ENCODE measurements around the gene TANK.

TANK gene

DNA sequence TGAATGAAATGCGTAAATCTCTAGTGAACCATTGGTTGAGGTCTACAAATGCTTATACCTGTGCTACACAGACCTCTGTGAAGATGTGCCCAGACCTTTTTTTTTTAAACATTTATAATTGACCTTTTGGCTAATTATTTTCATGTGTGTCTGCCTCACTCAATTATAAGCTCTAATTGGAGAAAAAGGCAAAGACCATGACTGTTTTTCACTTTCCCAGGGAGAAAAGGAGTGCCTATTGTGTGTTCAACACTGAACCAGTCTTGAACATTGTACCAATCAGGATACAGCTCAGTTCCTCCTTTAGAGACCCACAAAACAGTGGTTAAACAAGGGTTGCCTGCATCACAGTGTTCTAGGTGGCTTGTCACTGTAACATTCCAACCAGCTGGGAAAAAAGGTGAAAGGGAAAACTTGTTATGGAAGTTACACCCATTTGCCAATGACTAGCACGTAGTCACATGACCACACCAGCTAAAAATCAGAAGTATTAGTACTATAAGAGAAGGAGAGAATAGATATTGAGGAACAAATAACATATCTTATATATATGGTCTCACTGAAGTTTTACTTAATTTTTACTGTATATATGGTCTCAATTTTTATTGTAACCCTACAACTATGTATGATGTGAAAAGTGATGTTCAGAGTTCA lies 13.4 kb downstream of the TANK start:
- Histone ChIP-seq H2AK5ac (ENCODE audit: low read length, severe bottlenecking) (no peak overlapping the region), H3K4me1 (ENCODE audit: control insufficient read depth, insufficient read depth, low read depth, low read length) (no peaks in the 10 kb centered on the region), H4K8ac (ENCODE audit: low read length) (no peak overlapping the region), H3K18ac (ENCODE audit: low read depth in 1 of 2, low read length in 2 of 2) (no peak overlapping the region), H4K91ac (ENCODE audit: low read length) (no peak overlapping the region), H3K27me3 (ENCODE audit: control insufficient read depth in 1 of 2, insufficient read depth in 1 of 2, low read length in 2 of 2) (no peaks in the 10 kb centered on the region), H2BK12ac (ENCODE audit: low read length in 2 of 2) (no peak overlapping the region), H2BK15ac (ENCODE audit: low read depth, poor library complexity, severe bottlenecking) (no peak overlapping the region), H2BK5ac (ENCODE audit: low read depth, low read length, poor library complexity, severe bottlenecking) (no peak overlapping the region), H2BK120ac (ENCODE audit: low read depth, low read length) (no peak overlapping the region), H3K23ac (ENCODE audit: low read length in 2 of 2) (no peak overlapping the region), H3K9me3 (ENCODE audit: control insufficient read depth, low read length) (no peaks in the 10 kb centered on the region), H3K9ac (ENCODE audit: low read length) (no peak overlapping the region), H3K4me3 (ENCODE audit: insufficient read depth in 1 of 2, low read depth in 1 of 2, low read length in 2 of 2) (no peak overlapping the region), H3K4me2 (ENCODE audit: low read length, poor library complexity, severe bottlenecking) (no peak overlapping the region), H3K27ac (ENCODE audit: low read length, poor library complexity, severe bottlenecking) (no peak overlapping the region), H2AFZ (ENCODE audit: low read depth, low read length) (no peak overlapping the region), H3K4ac (ENCODE audit: low read depth in 1 of 2, low read length in 2 of 2) (no peak overlapping the region), H3K79me1 (replicated peaks; ENCODE audit: low read length, poor library complexity, severe bottlenecking) (peaks cover 12% of the 10 kb centered on the region), H3K14ac (ENCODE audit: low read length in 2 of 2) (no peak overlapping the region), H3K36me3 (ENCODE audit: control insufficient read depth in 1 of 2, insufficient read depth in 2 of 2, low read depth in 1 of 2, low read length in 2 of 2) (peaks cover 0 to 53% of the 10 kb centered on the region in 2 experiments)
- DNase-seq = no peak
- WGBS = no CpG with 5 or more reads among the region's 2 CpGs

DNA sequence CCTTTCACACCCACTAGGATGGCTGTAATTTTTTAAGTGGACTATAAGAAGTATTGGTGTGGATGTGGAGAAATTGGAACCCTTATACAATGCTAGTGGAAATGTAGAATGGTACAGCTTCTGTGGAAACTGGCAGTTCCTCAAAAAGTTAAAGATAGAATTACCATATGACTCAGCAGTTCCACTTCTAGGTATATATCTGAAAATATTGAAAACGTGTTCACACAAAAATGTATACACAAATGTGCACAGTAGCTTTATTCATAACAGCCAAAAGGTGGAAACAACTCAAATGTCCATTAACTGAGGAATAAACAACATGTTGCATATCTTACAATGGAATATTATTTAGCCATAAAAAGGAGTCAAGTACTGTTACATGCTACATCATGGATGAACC lies 17.7 kb downstream of the TANK start:
- Histone ChIP-seq H3K4ac (ENCODE audit: low read depth in 1 of 2, low read length in 2 of 2) (no peak overlapping the region), H2AFZ (ENCODE audit: low read depth, low read length) (no peak overlapping the region), H2BK12ac (ENCODE audit: low read length in 2 of 2) (no peak overlapping the region), H3K9me3 (ENCODE audit: control insufficient read depth, low read length) (no peaks in the 10 kb centered on the region), H4K91ac (ENCODE audit: low read length) (no peak overlapping the region), H3K79me1 (replicated peaks; ENCODE audit: low read length, poor library complexity, severe bottlenecking) (peaks cover 16% of the 10 kb centered on the region), H3K4me2 (ENCODE audit: low read length, poor library complexity, severe bottlenecking) (no peak overlapping the region), H3K14ac (ENCODE audit: low read length in 2 of 2) (no peak overlapping the region), H3K9ac (ENCODE audit: low read length) (no peak overlapping the region), H2BK15ac (ENCODE audit: low read depth, poor library complexity, severe bottlenecking) (no peak overlapping the region), H2AK5ac (ENCODE audit: low read length, severe bottlenecking) (no peak overlapping the region), H3K27ac (ENCODE audit: low read length, poor library complexity, severe bottlenecking) (no peak overlapping the region), H3K27me3 (ENCODE audit: control insufficient read depth in 1 of 2, insufficient read depth in 1 of 2, low read length in 2 of 2) (no peaks in the 10 kb centered on the region), H3K4me1 (ENCODE audit: control insufficient read depth, insufficient read depth, low read depth, low read length) (no peaks in the 10 kb centered on the region), H2BK120ac (ENCODE audit: low read depth, low read length) (no peak overlapping the region), H3K36me3 (ENCODE audit: control insufficient read depth in 1 of 2, insufficient read depth in 2 of 2, low read depth in 1 of 2, low read length in 2 of 2) (peaks cover 13 to 88% of the 10 kb centered on the region in 2 experiments), H4K8ac (ENCODE audit: low read length) (no peak overlapping the region), H2BK5ac (ENCODE audit: low read depth, low read length, poor library complexity, severe bottlenecking) (no peak overlapping the region), H3K4me3 (ENCODE audit: insufficient read depth in 1 of 2, low read depth in 1 of 2, low read length in 2 of 2) (no peak overlapping the region), H3K18ac (ENCODE audit: low read depth in 1 of 2, low read length in 2 of 2) (no peak overlapping the region), H3K23ac (ENCODE audit: low read length in 2 of 2) (no peak overlapping the region)
- WGBS = 100% methylated on average over 1 of the region's 1 CpG
- no peak for DNase-seq

DNA sequence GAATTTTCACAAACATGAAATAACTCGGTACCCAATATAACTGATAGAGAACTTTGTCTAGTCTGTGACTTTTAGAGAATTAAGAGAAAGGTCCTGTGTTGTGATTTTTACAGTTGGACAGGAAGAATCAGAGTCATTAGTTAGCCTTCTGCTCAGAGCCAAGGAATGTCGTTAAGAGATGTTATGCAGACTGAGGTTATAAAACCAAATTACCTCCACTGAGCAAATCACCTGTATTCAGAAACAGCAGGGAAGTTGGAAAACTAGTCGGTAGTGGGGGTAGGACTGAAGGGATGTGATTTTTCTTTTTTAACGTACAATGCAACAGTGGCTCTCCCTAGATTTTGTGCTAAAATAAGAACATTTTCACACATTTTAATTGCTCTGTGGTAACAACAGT lies 18.5 kb downstream of the TANK start:
- Histone ChIP-seq H2BK5ac (ENCODE audit: low read depth, low read length, poor library complexity, severe bottlenecking) (no peak overlapping the region), H3K27ac (ENCODE audit: low read length, poor library complexity, severe bottlenecking) (no peak overlapping the region), H4K91ac (ENCODE audit: low read length) (no peak overlapping the region), H3K4me2 (ENCODE audit: low read length, poor library complexity, severe bottlenecking) (no peak overlapping the region), H3K14ac (ENCODE audit: low read length in 2 of 2) (no peak overlapping the region), H3K4ac (ENCODE audit: low read depth in 1 of 2, low read length in 2 of 2) (no peak overlapping the region), H2BK120ac (ENCODE audit: low read depth, low read length) (no peak overlapping the region), H2BK12ac (ENCODE audit: low read length in 2 of 2) (no peak overlapping the region), H3K27me3 (ENCODE audit: control insufficient read depth in 1 of 2, insufficient read depth in 1 of 2, low read length in 2 of 2) (no peaks in the 10 kb centered on the region), H3K4me1 (ENCODE audit: control insufficient read depth, insufficient read depth, low read depth, low read length) (no peaks in the 10 kb centered on the region), H4K8ac (ENCODE audit: low read length) (no peak overlapping the region), H3K36me3 (ENCODE audit: control insufficient read depth in 1 of 2, insufficient read depth in 2 of 2, low read depth in 1 of 2, low read length in 2 of 2) (peaks cover 13 to 88% of the 10 kb centered on the region in 2 experiments), H3K23ac (ENCODE audit: low read length in 2 of 2) (no peak overlapping the region), H2BK15ac (ENCODE audit: low read depth, poor library complexity, severe bottlenecking) (no peak overlapping the region), H2AK5ac (ENCODE audit: low read length, severe bottlenecking) (no peak overlapping the region), H3K79me1 (replicated peaks; ENCODE audit: low read length, poor library complexity, severe bottlenecking) (peaks cover 14% of the 10 kb centered on the region), H3K9me3 (ENCODE audit: control insufficient read depth, low read length) (no peaks in the 10 kb centered on the region), H2AFZ (ENCODE audit: low read depth, low read length) (no peak overlapping the region), H3K9ac (ENCODE audit: low read length) (no peak overlapping the region), H3K4me3 (ENCODE audit: insufficient read depth in 1 of 2, low read depth in 1 of 2, low read length in 2 of 2) (no peak overlapping the region), H3K18ac (ENCODE audit: low read depth in 1 of 2, low read length in 2 of 2) (no peak overlapping the region)
- no peak for DNase-seq
- WGBS = 100% methylated on average over 1 of the region's 4 CpGs

DNA sequence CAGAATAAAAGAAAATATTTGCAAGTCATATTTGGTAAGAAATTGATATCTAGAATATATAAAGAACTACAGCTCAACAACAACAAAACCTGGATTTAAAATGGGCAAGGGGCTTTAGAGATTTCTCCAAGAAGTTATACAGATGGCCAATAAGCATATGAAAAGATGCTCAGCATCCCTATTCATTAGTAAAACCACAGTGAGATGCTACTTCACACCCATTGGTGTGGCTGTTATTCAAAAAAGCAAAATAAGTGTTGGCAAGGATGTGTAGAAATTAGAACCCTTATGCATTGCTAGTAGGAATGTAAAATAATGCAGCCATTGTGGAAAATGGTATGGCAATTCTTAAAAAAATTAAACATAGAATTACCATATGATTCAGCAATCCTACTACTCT lies 29.8 kb downstream of the TANK start:
- peaks cover 3 to 91% of the 10 kb centered on the region in 2 experiments for H3K36me3 ChIP-seq (ENCODE audit: control insufficient read depth in 1 of 2, insufficient read depth in 2 of 2, low read depth in 1 of 2, low read length in 2 of 2)
- peaks cover 11% of the 10 kb centered on the region for H3K79me1 ChIP-seq (replicated peaks; ENCODE audit: low read length, poor library complexity, severe bottlenecking)
- H2BK15ac ChIP-seq (ENCODE audit: low read depth, poor library complexity, severe bottlenecking) = no peak overlapping the region
- no peak overlapping the region for H4K91ac ChIP-seq (ENCODE audit: low read length)
- H3K27ac ChIP-seq (ENCODE audit: low read length, poor library complexity, severe bottlenecking) = no peak overlapping the region
- H3K4me3 ChIP-seq (ENCODE audit: insufficient read depth in 1 of 2, low read depth in 1 of 2, low read length in 2 of 2) = no peak overlapping the region
- no peak overlapping the region for H2BK120ac ChIP-seq (ENCODE audit: low read depth, low read length)
- DNase-seq = no peak
- H3K4me1 ChIP-seq (ENCODE audit: control insufficient read depth, insufficient read depth, low read depth, low read length) = no peaks in the 10 kb centered on the region
- H2AFZ ChIP-seq (ENCODE audit: low read depth, low read length) = no peak overlapping the region
- H3K27me3 ChIP-seq (ENCODE audit: control insufficient read depth in 1 of 2, insufficient read depth in 1 of 2, low read length in 2 of 2) = no peaks in the 10 kb centered on the region
- no peak overlapping the region for H3K4me2 ChIP-seq (ENCODE audit: low read length, poor library complexity, severe bottlenecking)
- no peak overlapping the region for H3K23ac ChIP-seq (ENCODE audit: low read length in 2 of 2)
- no peak overlapping the region for H2BK5ac ChIP-seq (ENCODE audit: low read depth, low read length, poor library complexity, severe bottlenecking)
- no peak overlapping the region for H3K14ac ChIP-seq (ENCODE audit: low read length in 2 of 2)
- H3K9ac ChIP-seq (ENCODE audit: low read length) = no peak overlapping the region
- H3K4ac ChIP-seq (ENCODE audit: low read depth in 1 of 2, low read length in 2 of 2) = no peak overlapping the region
- H2AK5ac ChIP-seq (ENCODE audit: low read length, severe bottlenecking) = no peak overlapping the region
- H2BK12ac ChIP-seq (ENCODE audit: low read length in 2 of 2) = no peak overlapping the region
- H3K18ac ChIP-seq (ENCODE audit: low read depth in 1 of 2, low read length in 2 of 2) = no peak overlapping the region
- H4K8ac ChIP-seq (ENCODE audit: low read length) = no peak overlapping the region
- H3K9me3 ChIP-seq (ENCODE audit: control insufficient read depth, low read length) = no peaks in the 10 kb centered on the region

All from mesenchymal stem cell (in vitro differentiated cells and primary cell).